AG20443 (cell line): ENCODE measurements around the gene MYO6.
A peak's percentile ranks its signal among the peaks of the same experiment; 100 is the strongest.

Experiments used
- DNase-seq: peaks from one replicate; pipeline ENCODE4 v3.0.0; 2012; ENCODE audit warnings: low spot score, mixed read lengths

Gene MYO6

GRCh38 chr6:75766387-75766786 is 17.3 kb downstream of the MYO6 start:
- DNase-seq, result no peak

DNA sequence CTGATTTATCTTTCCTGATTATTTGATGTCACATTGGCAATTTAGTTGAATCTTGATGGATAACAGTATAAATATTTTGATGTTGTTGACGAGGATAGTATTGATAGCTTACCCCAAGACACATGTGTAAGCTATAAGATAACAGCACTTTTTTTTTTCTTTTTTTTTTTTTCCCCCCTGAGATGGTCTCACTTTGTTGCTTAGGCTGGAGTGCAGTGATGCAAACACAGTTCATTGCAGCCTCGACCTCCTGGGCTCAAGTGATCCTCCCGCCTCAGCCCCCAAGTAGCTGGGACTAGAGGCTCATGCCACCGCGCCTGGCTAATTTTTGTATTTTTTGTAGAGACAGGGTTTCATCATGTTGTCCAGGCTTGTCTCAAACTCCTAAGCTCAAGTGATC is 21.8 kb downstream of the MYO6 start:
- no peak for DNase-seq

- no peak for DNase-seq
These were observed 26.2 kb downstream of the MYO6 start for GRCh38 chr6:75775219-75775618.

DNA sequence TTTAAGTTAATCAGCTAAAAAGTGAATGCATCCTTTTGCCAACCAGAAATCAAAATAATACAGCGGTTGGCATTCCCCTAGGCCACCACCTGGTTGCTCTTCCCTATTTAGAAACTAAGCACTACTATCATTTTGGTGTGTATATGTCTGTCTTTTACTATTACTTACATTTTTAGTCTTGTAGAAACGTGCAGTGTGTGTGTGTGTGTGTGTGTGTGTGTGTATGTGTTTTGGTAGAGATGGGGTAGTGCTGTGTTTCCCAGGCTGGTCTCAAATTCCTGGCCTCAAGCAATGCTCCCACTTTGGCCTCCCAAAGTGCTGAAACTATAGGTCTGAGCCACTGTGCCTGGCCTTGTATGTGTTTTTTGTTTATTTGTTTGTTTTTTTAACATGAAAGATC is 27.4 kb downstream of the MYO6 start:
- DNase-seq, result no peak

DNA sequence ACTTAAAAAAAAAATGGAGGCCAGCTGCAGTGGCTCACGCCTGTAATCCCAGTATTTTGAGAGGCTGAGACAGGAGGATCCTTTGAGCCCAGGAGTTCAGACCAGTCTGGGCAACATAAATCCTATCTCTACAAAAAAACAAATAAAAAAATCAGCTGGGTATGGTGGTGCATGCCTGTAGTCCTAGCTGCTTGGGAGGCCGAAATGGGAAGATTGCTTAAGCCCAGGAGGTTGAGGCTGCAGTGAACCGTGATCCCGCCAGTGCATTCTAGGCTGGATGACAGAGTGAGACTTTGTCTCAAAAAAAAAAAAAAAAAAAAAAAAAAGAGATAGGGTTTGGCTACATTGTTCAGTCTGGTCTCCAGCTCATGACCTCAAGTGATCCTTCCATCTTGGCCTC is 29.7 kb downstream of the MYO6 start:
- no peak for DNase-seq

DNA sequence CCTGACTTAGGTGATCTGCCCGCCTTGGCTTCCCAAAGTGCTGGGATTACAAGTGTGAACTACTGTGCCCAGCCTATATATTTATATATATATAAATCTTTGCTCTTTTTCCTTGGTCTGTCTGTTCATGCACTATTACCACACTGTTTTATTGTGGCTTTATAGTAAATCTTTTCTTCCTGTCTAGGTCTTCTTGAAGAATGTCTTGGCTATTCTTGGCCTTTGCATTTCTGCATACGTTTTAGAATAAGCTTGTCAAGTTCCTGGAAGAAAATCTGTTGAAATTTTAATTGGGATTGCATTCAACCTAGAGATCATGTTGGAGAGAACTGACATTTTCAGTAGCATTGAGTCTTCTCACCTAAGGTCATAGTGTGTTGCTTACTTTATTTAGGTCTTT is 37.1 kb downstream of the MYO6 start:
- DNase-seq, result no peak

DNA sequence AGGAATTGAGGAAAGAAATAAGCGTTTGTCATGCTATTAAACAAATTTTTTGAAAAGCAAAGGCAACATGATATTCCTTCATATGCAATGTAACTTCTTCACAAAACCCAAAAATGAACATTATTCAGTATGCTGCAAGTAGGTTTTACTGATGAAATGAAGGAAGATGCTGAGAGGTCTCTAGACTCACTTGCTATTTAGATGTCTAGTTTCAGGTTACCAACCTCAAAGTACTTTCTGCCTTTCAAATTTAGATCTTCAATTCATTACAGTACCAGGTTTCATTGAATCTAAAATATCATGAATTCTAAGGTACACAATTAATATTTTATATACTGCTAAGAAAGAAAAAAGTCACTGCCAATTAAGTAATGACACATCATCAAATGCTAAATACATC is 39.9 kb downstream of the MYO6 start:
- DNase-seq, result no peak

- peak; percentile 14 for DNase-seq
These were observed 42.8 kb downstream of the MYO6 start for GRCh38 chr6:75791881-75792280.

- no peak for DNase-seq
These were observed 45.4 kb downstream of the MYO6 start for GRCh38 chr6:75794351-75794846.

DNA sequence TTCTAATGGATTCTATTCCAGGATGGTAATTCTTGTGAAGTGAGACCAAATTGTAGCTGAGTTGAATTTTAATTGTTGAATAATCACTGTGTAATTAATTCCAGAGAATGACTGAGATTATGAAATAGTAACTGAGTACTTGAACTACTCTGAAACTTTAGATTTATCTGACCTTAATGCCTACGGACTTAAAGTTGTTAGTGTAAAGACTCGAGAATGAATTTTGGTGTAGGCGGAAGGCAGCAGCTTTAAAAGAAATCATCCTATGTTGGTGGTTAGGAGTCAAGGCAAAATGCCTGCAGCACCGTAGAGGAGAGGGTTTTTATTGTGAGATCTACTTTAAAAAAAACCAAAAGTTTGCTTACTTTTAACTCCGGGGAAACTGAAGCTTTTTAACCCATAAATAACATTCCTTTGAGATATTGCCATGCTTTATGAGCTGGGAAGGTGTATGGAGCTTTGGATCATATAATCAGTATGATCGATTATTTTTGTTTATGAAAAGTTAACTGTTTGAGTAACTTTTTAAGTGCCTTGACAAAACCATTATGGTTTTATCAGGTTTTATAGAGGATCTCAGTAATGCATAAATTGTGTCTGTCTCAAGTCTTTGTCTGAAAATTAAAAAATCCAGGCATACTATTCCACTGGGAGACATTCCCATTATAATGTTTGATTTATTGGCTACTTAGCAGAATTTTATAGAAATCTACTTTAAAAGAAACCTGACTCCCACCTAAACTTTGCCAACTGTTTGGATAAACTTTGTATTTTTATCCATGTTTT is 46.1 kb downstream of the MYO6 start:
- DNase-seq, result no peak

- no peak for DNase-seq
These were observed 47.7 kb downstream of the MYO6 start for GRCh38 chr6:75796723-75797122.

- no peak for DNase-seq
These were observed 51.1 kb downstream of the MYO6 start for GRCh38 chr6:75800133-75800532.

DNA sequence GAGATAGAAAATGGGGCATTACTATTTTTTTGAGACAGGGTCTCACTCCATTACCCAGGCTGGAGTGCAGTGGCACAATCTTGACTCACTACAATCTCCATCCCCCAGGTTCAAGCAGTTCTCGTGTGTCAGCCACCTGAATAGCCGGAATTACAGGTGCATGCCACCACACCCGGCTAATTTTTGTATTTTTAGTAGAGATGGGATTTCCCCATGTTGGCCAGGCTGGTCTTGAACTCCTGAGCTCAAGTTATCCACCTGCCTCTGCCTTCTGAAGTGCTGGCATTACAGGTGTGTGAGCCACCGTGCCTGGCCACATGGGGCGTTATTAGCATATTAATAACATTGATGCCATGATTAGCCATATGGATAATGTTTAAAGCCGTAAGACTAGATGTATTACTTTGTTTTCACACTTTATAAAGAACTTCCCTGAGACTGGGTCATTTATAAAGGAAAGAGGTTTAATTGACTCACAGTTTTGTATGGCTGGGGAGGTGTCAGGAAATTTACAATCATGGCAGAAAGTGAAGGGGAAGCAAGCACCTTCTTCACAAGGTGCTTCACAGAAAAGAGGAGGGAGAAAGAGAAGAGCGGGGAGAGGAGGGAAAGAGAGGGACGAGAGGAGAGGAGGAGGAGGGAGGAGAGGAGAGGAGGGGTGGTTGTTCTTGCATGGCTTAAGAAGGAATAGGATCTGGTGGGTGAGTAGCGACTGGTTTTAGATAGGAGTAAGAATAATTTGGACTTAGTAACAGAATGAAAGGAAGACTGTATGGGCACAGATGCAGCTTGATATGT is 51.9 kb downstream of the MYO6 start:
- no peak for DNase-seq

- DNase-seq, result no peak
These were observed 53.3 kb downstream of the MYO6 start for GRCh38 chr6:75802366-75802765.

DNA sequence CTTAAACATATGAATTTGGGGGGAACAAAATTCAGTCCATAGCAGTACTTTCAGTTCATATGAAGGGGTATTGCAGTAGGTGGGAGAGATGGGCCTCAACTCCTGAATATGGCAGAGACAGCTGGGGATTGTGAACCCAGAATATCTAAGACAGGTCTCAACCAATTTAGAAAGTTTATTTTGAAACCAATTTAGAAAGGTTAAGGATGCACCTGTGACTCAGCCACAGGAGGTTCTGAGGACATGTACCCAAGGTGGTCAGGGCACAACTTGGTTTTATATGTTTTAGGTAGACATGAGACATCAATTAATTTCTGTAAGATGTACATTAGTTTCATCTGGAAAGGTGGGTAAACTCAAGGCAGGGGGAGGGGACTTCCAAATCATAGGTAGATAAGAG is 59.5 kb downstream of the MYO6 start:
- no peak for DNase-seq

DNA sequence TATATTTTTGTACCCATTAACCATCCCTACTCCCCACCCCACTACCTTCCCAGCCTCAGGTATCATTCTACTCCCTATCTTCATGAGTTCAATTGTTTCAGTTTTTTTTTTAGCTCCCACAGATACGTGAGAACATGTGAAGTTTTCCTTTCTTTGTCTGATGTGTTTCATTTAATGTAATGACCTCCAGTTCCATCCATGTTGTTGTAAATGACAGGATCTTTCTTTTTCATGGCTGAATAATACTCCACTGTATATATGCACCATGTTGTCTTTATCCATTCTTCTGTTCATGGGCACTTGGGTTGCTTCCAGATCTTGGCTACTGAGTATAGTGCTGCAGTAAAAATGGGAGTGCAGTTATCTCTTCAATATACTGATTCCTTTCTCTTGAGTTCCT is 63.5 kb downstream of the MYO6 start:
- no peak for DNase-seq

DNA sequence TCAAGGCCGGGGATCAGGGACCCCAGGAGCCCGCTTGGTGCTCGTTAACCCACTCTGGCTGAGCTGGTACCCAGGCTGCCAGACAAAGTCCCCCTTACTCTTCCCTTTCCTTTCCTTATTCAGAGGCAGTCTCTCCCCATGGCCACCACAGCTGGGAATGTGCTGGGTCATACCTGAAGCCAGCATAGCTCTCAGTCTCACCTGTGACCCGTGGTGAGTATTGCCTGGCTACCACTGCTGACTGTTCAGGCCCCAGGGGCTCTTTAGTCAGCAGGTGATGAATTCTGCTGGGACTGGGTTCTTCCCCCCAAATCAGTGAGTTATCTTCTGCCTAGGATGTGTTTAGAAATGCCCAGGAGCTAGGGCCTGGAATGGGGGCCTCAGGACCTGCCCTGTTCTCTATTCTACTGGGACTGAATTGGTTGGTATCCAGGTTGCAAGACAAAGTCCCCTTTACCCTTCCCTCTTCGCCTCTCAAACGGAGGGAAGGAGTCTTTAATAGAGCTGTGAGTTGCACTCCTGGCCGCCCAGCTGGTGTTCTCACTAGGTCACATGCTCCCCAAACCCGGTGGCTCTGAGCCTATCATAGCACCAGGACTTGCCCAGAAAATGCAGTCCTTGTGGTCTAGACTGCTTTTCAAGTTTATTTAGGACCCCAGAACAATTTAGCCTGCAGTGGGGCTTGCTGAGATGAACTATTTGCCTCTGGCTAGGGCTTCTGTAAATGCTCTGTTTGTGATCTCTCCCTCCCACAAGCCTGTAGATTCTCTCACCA is 64.6 kb downstream of the MYO6 start:
- no peak for DNase-seq

GRCh38 chr6:75815756-75816155 is 66.7 kb downstream of the MYO6 start:
- peak; percentile 11 for DNase-seq

GRCh38 chr6:75818098-75818855 is 69.2 kb downstream of the MYO6 start:
- no peak for DNase-seq

DNA sequence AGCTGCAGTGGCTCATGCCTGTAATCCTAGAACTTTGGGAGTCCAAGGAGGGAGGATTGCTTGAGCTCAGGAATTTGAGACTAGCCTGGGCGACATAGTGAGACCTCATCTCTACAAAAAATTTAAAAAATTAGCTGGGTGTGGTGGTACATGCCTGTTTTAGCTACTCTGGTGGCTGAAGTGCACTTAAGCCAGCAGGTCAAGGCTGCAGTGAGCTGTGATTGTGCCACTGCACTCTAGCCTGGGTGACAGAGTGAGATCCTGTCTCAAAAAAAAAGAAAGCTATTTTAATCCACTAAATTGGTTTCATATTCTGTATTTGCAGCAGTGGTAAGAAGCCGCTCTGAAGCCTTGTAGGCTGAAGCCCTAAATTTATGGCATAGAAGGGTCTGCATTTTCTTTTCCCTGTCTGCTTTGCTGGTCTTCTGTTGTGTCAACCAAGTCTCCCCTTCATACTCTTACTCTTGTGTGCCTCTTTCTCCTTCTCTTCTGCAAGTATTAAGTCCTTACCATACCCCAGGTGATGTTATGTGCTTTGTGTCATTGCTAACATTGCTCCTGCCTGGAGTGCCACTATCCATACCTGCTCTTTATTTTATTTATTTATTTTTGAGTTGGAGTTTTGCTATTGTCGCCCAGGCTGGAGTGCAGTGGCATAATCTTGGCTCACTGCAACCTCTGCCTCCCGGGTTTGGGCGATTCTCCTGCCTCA is 70.9 kb downstream of the MYO6 start:
- DNase-seq, result no peak

GRCh38 chr6:75824160-75824559 is 75.1 kb downstream of the MYO6 start:
- no peak for DNase-seq
